NCI-H69 (cell line): ENCODE results near the gene SMAD7.

ENCODE experiments used
- DNase-seq: peaks from one replicate; lab custom pipeline; 2025; lab: John Stamatoyannopoulos, UW

SMAD7 gene, protein sequence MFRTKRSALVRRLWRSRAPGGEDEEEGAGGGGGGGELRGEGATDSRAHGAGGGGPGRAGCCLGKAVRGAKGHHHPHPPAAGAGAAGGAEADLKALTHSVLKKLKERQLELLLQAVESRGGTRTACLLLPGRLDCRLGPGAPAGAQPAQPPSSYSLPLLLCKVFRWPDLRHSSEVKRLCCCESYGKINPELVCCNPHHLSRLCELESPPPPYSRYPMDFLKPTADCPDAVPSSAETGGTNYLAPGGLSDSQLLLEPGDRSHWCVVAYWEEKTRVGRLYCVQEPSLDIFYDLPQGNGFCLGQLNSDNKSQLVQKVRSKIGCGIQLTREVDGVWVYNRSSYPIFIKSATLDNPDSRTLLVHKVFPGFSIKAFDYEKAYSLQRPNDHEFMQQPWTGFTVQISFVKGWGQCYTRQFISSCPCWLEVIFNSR

GRCh38 chr18:48950536-48951447 is at the start of gene SMAD7:
TSS of gene SMAD7 (minus strand) at chr18:48950965. CDS start at chr18:48950424, 541 bp downstream.
- DNase-seq: peak; percentile 91

GRCh38 chr18:48999569-48999968 is 48.8 kb upstream of the SMAD7 start:
- DNase-seq: no peak

- DNase-seq: peak; percentile 69
These were observed 47.4 kb upstream of the SMAD7 start for GRCh38 chr18:48997985-48998831.

DNA sequence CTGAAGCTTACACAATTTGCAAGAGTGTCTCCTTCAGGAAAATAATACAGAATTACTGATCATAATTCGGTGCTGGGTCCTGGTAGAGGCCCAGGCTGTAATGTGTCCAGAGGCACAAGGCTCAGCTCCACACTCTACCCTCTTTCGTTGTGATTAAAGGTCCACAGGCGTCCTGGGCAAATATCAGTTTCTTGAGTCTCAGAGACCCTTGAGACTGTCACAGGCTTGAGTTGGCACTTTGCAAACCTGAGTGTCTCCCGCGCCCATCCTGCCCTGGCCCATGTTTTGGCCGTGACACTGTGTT is 46.9 kb upstream of the SMAD7 start:
- no peak for DNase-seq

DNA sequence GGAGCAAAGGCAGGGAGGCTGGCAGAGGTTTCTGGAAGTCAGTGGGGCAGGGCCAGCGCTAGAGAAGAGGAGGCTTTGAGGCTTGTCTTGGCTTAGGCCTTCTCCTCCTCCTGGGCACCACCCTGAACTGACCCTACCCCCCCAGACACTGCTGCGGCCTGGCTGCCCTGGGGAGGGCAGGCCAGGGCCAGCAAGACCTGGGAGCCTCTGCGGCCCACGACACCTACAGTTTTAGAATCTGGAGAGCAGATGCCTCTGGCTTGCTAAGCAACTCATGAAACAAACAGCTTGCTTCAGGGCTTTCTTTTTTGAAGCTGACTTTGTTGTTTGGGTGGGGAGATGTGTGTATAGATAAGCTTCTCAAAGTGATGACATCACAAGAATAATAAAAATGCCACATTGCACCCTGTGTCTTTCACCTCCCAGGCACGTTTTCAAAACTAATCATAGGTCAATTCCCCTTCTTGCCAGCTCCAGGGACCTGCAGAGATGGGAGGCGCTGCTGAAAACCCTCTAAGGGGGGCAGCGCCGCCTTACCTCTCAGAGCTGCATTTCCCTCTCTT is 46.2 kb upstream of the SMAD7 start:
- peak; percentile 58 for DNase-seq

DNA sequence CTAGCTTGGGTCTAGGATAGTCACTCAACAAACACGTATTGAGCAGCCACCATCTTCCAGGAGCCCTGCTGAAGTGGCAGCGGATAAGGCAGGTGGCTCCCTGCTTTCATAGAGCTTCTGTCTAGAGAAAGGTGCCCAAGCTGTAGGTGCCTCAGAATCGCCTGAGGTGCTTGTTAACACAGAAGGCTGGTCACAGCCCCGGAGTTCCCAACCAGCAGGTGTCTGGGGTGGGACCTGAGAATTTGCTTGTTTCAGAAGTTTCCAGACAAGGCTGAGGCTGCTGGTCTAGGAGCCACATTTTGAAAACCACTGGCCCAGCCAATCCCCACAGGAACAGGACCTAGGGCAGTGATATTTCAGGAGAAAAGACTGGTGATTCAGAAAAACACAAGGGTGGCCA is 45.3 kb upstream of the SMAD7 start:
- no peak for DNase-seq

- no peak for DNase-seq
These were observed 44.4 kb upstream of the SMAD7 start for GRCh38 chr18:48994926-48995835.

DNA sequence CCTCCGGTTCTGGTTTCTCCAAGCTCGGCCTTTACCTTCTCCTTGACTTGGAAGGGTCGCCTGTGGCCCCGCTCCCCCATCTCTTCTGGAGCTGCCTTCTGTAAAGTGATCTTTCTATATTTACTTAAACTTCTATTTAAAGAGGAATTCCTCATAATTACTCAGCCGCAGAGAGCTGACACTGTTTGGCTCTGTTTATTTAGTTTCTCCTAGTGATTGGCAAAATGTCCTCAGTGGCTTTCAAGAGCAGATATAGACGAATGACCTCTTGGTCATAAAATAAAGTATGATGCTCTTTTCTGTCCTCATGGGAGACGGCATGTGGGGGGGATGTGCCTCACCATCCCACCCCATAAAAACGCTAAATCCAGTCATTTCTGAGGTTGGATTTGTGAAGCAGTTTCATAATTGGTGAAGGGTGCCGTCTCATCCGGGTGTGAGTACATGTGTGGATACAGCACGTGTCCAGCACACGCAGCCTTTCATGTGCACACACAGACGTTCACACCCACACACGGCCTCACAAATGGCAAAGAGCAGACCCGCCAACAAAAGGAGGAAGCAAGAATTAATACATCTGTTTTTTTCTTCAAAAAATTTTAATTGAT is 43.4 kb upstream of the SMAD7 start:
- peak; percentile 55 for DNase-seq

- DNase-seq: no peak
These were observed 42.8 kb upstream of the SMAD7 start for GRCh38 chr18:48993586-48993985.

- peak; percentile 62 for DNase-seq
These were observed 42.2 kb upstream of the SMAD7 start for GRCh38 chr18:48992791-48993555.

GRCh38 chr18:48992133-48992532 is 41.4 kb upstream of the SMAD7 start:
- DNase-seq: no peak

GRCh38 chr18:48991676-48992075 is 40.9 kb upstream of the SMAD7 start:
- DNase-seq: peak; percentile 97

GRCh38 chr18:48991319-48991660 is 40.5 kb upstream of the SMAD7 start:
- DNase-seq: no peak

DNA sequence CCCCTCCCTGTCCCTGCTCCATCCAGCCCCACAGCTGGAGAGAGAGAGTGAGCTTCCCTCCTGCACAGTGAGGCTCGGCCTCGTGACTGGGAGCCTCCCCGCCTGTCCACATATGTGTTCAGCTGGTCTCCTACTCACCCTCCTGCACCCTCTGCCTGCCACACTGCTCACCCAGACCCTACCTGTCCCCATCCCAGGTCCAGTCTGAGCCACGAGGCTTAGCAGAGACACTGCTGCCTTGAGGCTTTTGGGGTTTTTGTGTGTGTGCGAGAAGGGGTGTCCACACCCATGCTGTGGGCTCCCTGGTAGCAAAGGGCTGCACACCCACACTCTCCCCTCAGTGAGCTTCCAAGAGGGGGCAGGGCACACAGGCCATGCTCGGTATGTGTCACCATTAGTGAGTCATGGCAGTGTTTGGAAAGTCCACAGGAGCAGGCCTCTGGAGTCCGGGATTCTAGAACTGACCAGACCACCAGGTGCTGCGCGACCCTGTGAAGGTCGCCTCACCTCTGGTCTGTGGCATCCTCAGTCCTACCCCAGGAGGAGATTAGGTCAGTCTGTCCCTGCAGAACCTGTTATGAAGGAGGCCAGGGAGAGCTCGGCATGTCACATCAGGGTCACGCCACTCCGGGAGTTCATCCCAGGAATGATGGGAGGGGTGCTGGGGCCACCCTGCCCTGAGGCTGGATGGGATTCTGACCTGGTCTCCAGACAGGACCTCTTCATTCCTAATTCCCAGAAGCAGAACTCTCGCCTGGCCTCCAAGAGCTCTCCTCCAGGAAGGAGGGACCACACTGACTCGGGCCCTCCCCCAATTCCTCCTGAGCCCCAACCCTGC is 39.9 kb upstream of the SMAD7 start:
- DNase-seq: no peak

DNA sequence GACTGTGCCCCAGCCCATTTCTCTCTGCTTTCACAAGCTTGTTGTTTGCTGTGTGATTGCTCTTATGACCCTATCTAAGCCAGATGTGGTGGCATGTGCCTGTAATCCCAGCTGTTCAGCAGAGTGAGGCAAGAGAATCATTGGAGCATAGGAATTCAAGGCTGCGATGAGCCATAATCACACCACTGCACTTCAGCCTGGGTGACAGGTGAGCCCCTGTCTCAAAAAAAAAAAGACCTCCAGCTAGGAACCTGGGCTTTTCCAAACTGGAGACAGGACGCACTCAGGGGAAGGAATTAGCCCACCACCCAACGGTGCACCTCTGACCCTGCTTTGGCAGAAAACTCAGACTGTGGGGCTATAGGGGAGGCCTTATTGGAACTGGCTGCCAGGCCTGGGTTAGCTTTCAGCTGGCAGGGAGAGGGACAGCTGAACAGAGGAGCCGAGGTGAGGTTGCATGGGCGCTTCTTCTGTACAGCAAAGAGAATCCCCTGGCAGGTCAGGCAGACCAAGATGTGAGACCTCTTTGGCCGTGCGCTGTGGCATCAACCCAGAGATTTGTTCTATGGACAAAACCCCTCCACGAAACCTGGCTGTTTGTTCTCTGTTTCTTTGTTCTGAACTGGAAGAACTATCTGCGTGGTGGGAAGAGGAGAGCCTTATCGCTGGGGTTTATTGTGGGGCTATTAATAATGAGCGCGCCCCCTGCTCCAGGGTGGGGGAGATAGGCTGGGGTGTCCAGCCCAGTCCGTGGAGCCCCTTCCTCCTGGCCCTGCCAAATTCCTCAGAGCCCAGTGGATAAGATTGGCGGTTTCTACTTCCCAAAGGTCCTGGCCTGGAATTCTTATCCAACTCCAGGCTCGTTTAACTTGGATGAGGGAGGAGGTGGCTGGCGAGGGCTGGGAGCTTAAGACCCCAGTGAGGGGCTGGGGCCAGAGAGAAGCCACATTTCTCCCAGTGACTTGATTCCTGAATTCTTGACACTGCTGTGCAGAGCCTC is 38.8 kb upstream of the SMAD7 start:
- DNase-seq: no peak

DNA sequence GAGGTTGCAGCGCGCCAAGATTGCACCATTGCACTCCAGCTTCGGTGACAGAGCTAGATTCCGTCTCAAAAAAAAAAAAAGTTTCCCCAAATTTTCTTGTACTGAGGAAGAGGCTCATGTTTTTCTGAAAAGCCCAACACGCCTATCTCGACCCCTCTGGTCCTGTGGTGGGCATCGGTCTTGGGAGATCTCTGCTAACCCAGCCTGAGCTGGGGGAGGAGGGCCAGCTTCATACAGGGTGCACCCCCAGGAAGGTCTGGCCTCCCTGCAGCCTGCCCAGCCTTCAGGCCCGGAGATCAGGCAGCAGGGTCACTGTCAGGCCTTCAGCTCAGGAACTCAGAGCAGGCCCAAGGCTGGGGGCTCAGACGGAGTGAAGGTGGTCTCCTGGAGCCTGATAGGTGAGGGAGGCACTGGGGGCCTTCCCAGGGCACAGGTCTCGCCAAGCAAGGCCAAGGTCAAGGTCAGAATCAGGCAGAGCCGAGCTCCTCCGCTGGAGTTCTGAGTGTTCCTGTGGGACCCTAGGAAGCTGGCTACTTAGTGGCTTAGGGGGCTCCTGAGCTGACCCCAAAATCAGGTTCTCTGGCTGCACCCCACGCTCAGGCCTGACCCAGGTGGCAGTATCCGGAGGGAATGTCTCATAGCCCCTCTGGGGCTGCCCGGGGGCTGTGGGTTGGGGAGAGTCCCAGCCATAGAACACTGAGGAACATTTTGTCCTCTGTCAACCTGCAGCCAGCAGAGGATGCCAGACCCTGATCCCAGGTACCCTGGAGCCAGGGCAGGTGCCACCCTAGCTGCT is 37.9 kb upstream of the SMAD7 start:
- no peak for DNase-seq

- no peak for DNase-seq
These were observed 37.1 kb upstream of the SMAD7 start for GRCh38 chr18:48987821-48988220.
